Fibroblast of lung (primary cell): ENCODE results near the gene CCDC146. TPM values are rescaled to one million over a fixed set of nuclear protein-coding genes. Genes with fewer than 3 reads are reported as not detected.

Source experiments
- DNase-seq, 2 donors: peaks; one replicate each; pipeline versions ENCODE4 v3.0.0 to v3.0.0-alpha.2; 2010; ENCODE audit warnings: low read depth in 2 of 2
- H2AFZ ChIP-seq: 2 replicates; pipeline ENCODE4 v1.5.1; 2012; ENCODE audit warnings: low read length, control low read depth, inconsistent platforms
- H3K27ac ChIP-seq: 2 replicates; pipeline ENCODE4 v1.5.1; 2011; ENCODE audit warnings: low read length, control low read depth; ENCODE audit not compliant: insufficient read depth
- H3K27me3 ChIP-seq: 2 replicates; pipeline ENCODE4 v1.5.1; 2011; ENCODE audit warnings: mild to moderate bottlenecking, low read length; ENCODE audit not compliant: control insufficient read depth, insufficient read depth
- H3K36me3 ChIP-seq: 2 replicates; pipeline ENCODE4 v1.5.1; 2011; ENCODE audit warnings: low read length; ENCODE audit not compliant: control insufficient read depth, insufficient read depth
- H3K4me1 ChIP-seq: 2 replicates; pipeline ENCODE4 v1.5.1; 2011; ENCODE audit warnings: low read length; ENCODE audit not compliant: control insufficient read depth, insufficient read depth; ENCODE audit errors: extremely low read depth
- H3K4me2 ChIP-seq: 2 replicates; pipeline ENCODE4 v1.5.1; 2011; ENCODE audit warnings: low read length, control low read depth; ENCODE audit not compliant: insufficient read depth; ENCODE audit errors: extremely low read depth
- H3K4me3 ChIP-seq, 4 experiments: fragments of 200-600 bp in 1 of 4; sonication (generic) in 1 of 4; replicated peaks in 1 of 4; 2 replicates each; pipeline ENCODE4 v1.5.1; 2011 to 2016; ENCODE audit warnings: low read length in 4 of 4, low read depth in 3 of 4, mild to moderate bottlenecking in 3 of 4, control low read depth in 2 of 4, inconsistent platforms in 1 of 4, mixed read lengths in 1 of 4; ENCODE audit not compliant: insufficient read depth in 1 of 4; ENCODE audit errors: control extremely low read depth in 1 of 4
- H3K79me2 ChIP-seq: 2 replicates; pipeline ENCODE4 v1.5.1; 2012; ENCODE audit warnings: mild to moderate bottlenecking, low read length, inconsistent platforms; ENCODE audit not compliant: control insufficient read depth, insufficient read depth
- H3K9ac ChIP-seq: 2 replicates; pipeline ENCODE4 v1.5.1; 2011; ENCODE audit warnings: mild to moderate bottlenecking, low read length, control low read depth; ENCODE audit not compliant: insufficient read depth
- H3K9me3 ChIP-seq: 2 replicates; pipeline ENCODE4 v1.5.1; 2012; ENCODE audit warnings: low read depth, low read length; ENCODE audit not compliant: control insufficient read depth, insufficient read depth
- H4K20me1 ChIP-seq: 2 replicates; pipeline ENCODE4 v1.5.1; 2011; ENCODE audit warnings: low read length; ENCODE audit not compliant: control insufficient read depth, insufficient read depth; ENCODE audit errors: extremely low read depth
- CTCF ChIP-seq, 2 donors: IDR thresholded peaks in 1 of 2; conservative IDR thresholded peaks in 1 of 2; 1 replicate in 1 of 2; 2 replicates in 1 of 2; pipeline ENCODE4 v1.5.1; 2011 to 2012; ENCODE audit warnings: low read length in 2 of 2, control low read depth in 1 of 2, inconsistent platforms in 1 of 2, low read depth in 1 of 2, mild to moderate bottlenecking in 1 of 2
- EZH2 ChIP-seq: IDR thresholded peaks from 2 replicates; pipeline ENCODE4 v1.5.1; 2012; ENCODE audit warnings: low read length, control low read depth, mild to moderate bottlenecking; ENCODE audit errors: missing control alignments
- polyA plus RNA-seq, 2 donors: library from polyadenylated mRNA; depleted of rRNA in 1 of 2; stranded (reverse) in 1 of 2; unstranded in 1 of 2; fragments of >200 nt; gene quantifications; 2 replicates each; pipeline ENCODE4 v1.2.1, GENCODE V29; 2011 to 2012; ENCODE audit warnings: missing spikeins in 1 of 2
- total RNA-seq: library from RNA; depleted of rRNA; stranded (reverse); fragments of >200 nt; gene quantifications from 2 replicates; pipeline ENCODE4 v1.2.1, GENCODE V29; 2014

Gene CCDC146
- total and polyA plus RNA-seq, 2 donors (not counting 1 experiment from before 2014, with no cell fraction given): 1.6 to 3.6 TPM

GRCh38 chr7:77326131-77326530, 203.7 kb downstream of the CCDC146 start:
- Histone ChIP-seq H3K36me3 (no peaks in the 10 kb centered on the region), H4K20me1 (no peaks in the 10 kb centered on the region), H3K4me1 (peaks cover 16% of the 10 kb centered on the region), H3K9ac (no peak overlapping the region), H2AFZ (no peak overlapping the region), H3K9me3 (no peaks in the 10 kb centered on the region), H3K4me3 (no peak overlapping the region), H3K79me2 (no peaks in the 10 kb centered on the region), H3K4me2 (no peak overlapping the region), H3K27me3 (no peaks in the 10 kb centered on the region), H3K27ac (no peak overlapping the region)
- no peak for DNase-seq
- TF ChIP-seq CTCF (conservative IDR thresholded peaks at IDR 0.05 in 1 of 2, IDR thresholded peaks at IDR 0.05 in 1 of 2; ENCODE audit: low read depth in 1 of 2, low read length in 2 of 2): no peak
- TF ChIP-seq EZH2: no peak

GRCh38 chr7:77327067-77327931, 204.9 kb downstream of the CCDC146 start:
- H3K27ac ChIP-seq: no peak overlapping the region
- peak; percentile 51 to 84 for DNase-seq
- no peaks in the 10 kb centered on the region for H3K9me3 ChIP-seq
- no peak overlapping the region for H2AFZ ChIP-seq
- H3K4me2 ChIP-seq: no peak overlapping the region
- H4K20me1 ChIP-seq: no peaks in the 10 kb centered on the region
- no peaks in the 10 kb centered on the region for H3K36me3 ChIP-seq
- peaks cover 16% of the 10 kb centered on the region for H3K4me1 ChIP-seq
- no peaks in the 10 kb centered on the region for H3K79me2 ChIP-seq
- TF ChIP-seq EZH2: no peak
- TF ChIP-seq CTCF (conservative IDR thresholded peaks at IDR 0.05 in 1 of 2, IDR thresholded peaks at IDR 0.05 in 1 of 2; ENCODE audit: low read depth in 1 of 2, low read length in 2 of 2): no peak
- H3K27me3 ChIP-seq: no peaks in the 10 kb centered on the region
- H3K9ac ChIP-seq: no peak overlapping the region
- no peak overlapping the region for H3K4me3 ChIP-seq

GRCh38 chr7:77327932-77328628, 205.7 kb downstream of the CCDC146 start:
- Histone ChIP-seq H3K4me1 (peaks cover 16% of the 10 kb centered on the region), H3K4me3 (no peak overlapping the region), H3K4me2 (peak overlapping the region; percentile 4), H4K20me1 (no peaks in the 10 kb centered on the region), H3K9ac (no peak overlapping the region), H3K9me3 (no peaks in the 10 kb centered on the region), H2AFZ (peak overlapping the region; percentile 46), H3K36me3 (no peaks in the 10 kb centered on the region), H3K27ac (no peak overlapping the region), H3K79me2 (no peaks in the 10 kb centered on the region), H3K27me3 (no peaks in the 10 kb centered on the region)
- no peak for DNase-seq
- no peak for TF ChIP-seq EZH2
- TF ChIP-seq CTCF (conservative IDR thresholded peaks at IDR 0.05 in 1 of 2, IDR thresholded peaks at IDR 0.05 in 1 of 2; ENCODE audit: low read depth in 1 of 2, low read length in 2 of 2): no peak
